Gastrocnemius medialis (tissue), 4 donors: ENCODE results near the gene LMNTD2. TPM values are rescaled to one million over a fixed set of nuclear protein-coding genes. Genes with fewer than 3 reads are reported as not detected.

Experiments
- ATAC-seq, 2 donors: fragments of 150-250 bp; one replicate each; pipeline ENCODE4 v1.9.1; 2016
- DNase-seq, 2 donors: peaks; one replicate each; pipeline ENCODE4 v3.0.0-alpha.2; 2019
- H3K27ac ChIP-seq, 4 donors: fragments of 200-600 bp; sonication (generic); 1 replicate in 1 of 4; 2 replicates in 3 of 4; pipeline ENCODE4 v1.5.1; 2016 to 2018; ENCODE audit warnings: mild to moderate bottlenecking in 2 of 4, moderate library complexity in 1 of 4
- H3K27me3 ChIP-seq, 3 donors: fragments of 200-600 bp; sonication (generic) in 2 of 3; 1 replicate in 1 of 3; 2 replicates in 2 of 3; pipeline versions ENCODE4 v1.5.1 to v1.6.0; 2016 to 2019; ENCODE audit warnings: mild to moderate bottlenecking in 1 of 3, moderate library complexity in 1 of 3
- H3K36me3 ChIP-seq, 2 donors: fragments of 200-600 bp; sonication (generic) in 1 of 2; one replicate each; pipeline ENCODE4 v1.5.1; 2017 to 2018
- H3K4me1 ChIP-seq, 2 donors: fragments of 200-600 bp; sonication (generic) in 1 of 2; one replicate each; pipeline ENCODE4 v1.5.1; 2016 to 2017; ENCODE audit warnings: mild to moderate bottlenecking in 2 of 2
- H3K4me3 ChIP-seq, 4 donors: fragments of 200-600 bp; sonication (generic) in 3 of 4; 1 replicate in 1 of 4; 2 replicates in 3 of 4; pipeline ENCODE4 v1.5.1; 2016 to 2019; ENCODE audit warnings: mild to moderate bottlenecking in 2 of 4
- H3K9me3 ChIP-seq, 3 donors: fragments of 200-600 bp; sonication (generic) in 2 of 3; 1 replicate in 1 of 3; 2 replicates in 2 of 3; pipeline ENCODE4 v1.5.1; 2016 to 2019
- CTCF ChIP-seq, 5 experiments: fragments of 450-650 bp in 3 of 5; fragments of 200-600 bp in 2 of 5; sonication (generic) in 2 of 5; IDR thresholded peaks in 4 of 5; conservative IDR thresholded peaks in 1 of 5; 1 replicate in 4 of 5; 2 replicates in 1 of 5; pipeline ENCODE4 v1.5.1; 2016 to 2019; ENCODE audit warnings: antibody characterized with exemption in 5 of 5, mild to moderate bottlenecking in 3 of 5, moderate library complexity in 3 of 5
- POLR2A ChIP-seq, 2 donors: fragments of 450-650 bp; IDR thresholded peaks; one replicate each; pipeline ENCODE4 v1.6.1; 2017; ENCODE audit warnings: antibody characterized with exemption in 2 of 2, mild to moderate bottlenecking in 2 of 2, moderate library complexity in 2 of 2
- in situ Hi-C, 4 donors: fragments of 200-750 bp; cut with MboI; loops; one replicate each; pipeline versions ENCODE4 v1.15.0 to v1.8.0; 2017; ENCODE audit warnings: low sequenced_read_pairs in 4 of 4
- intact Hi-C: fragments of 100-400 bp; cut with DNase I; formaldehyde crosslinking; loops from one replicate; pipeline ENCODE4 v1.15.1; 2023; ENCODE audit warnings: low total_unique reads
- total RNA-seq, 4 donors: library from RNA; depleted of rRNA; stranded (reverse); fragments of >200 nt; gene quantifications; one replicate each; pipeline versions ENCODE4 v1.1.0 to v1.2.3, GENCODE V29; 2016

Gene LMNTD2
- total RNA-seq, 4 donors from 2014 or later, result 0.13 to 1.5 TPM; not detected in 2

- Histone ChIP-seq H3K27me3 (peaks cover 36 to 39% (median 36%) of the 10 kb centered on the region in 3 donors), H3K4me1 (peaks cover 8 to 9% of the 10 kb centered on the region in 2 donors), H3K27ac (no peak overlapping the region), H3K4me3 (no peak overlapping the region), H3K36me3 (no peaks in the 10 kb centered on the region), H3K9me3 (no peaks in the 10 kb centered on the region)
- no peak for TF ChIP-seq CTCF (IDR thresholded peaks at IDR 0.05 in 4 of 5, conservative IDR thresholded peaks at IDR 0.05 in 1 of 5)
- no peak for TF ChIP-seq POLR2A (IDR thresholded peaks at IDR 0.05)
- ATAC-seq (no peak), DNase-seq (no peak)
- intact Hi-C loops (no loop called here), in situ Hi-C loops (loop anchor here (25.0 kb wide), 2 partner anchors 161 to 186 kb away; partner anchors contain the start of genes EPS8L2 (in 3 of the 4) and TALDO1 (in 1 of the 4))
Measured at GRCh38 chr11:551596-551995, 8.9 kb downstream of the LMNTD2 start.

GRCh38 chr11:551131-551530 is 9.4 kb downstream of the LMNTD2 start:
- intact Hi-C loops, result no loop called here
- Histone ChIP-seq H3K9me3 (no peaks in the 10 kb centered on the region), H3K36me3 (no peaks in the 10 kb centered on the region), H3K4me3 (no peak overlapping the region), H3K27me3 (peaks cover 31 to 34% (median 31%) of the 10 kb centered on the region in 3 donors), H3K4me1 (peaks cover 8 to 9% of the 10 kb centered on the region in 2 donors), H3K27ac (no peak overlapping the region)
- ATAC-seq (no peak), DNase-seq (no peak)
- in situ Hi-C loops, result loop anchor here (25.0 kb wide), 2 partner anchors 161 to 186 kb away; partner anchors contain the start of genes EPS8L2 (in 3 of the 4) and TALDO1 (in 1 of the 4)
- TF ChIP-seq POLR2A (IDR thresholded peaks at IDR 0.05), result no peak
- no peak for TF ChIP-seq CTCF (IDR thresholded peaks at IDR 0.05 in 4 of 5, conservative IDR thresholded peaks at IDR 0.05 in 1 of 5)

GRCh38 chr11:550746-551085 is 9.8 kb downstream of the LMNTD2 start:
- H3K27ac ChIP-seq, result no peak overlapping the region
- ATAC-seq (no peak), DNase-seq (no peak)
- peaks cover 27 to 32% (median 29%) of the 10 kb centered on the region in 3 donors for H3K27me3 ChIP-seq
- peaks cover 8 to 9% of the 10 kb centered on the region in 2 donors for H3K4me1 ChIP-seq
- no peaks in the 10 kb centered on the region for H3K36me3 ChIP-seq
- in situ Hi-C loops (loop anchor here (25.0 kb wide), 2 partner anchors 162 to 187 kb away; partner anchors contain the start of genes EPS8L2 (in 3 of the 4) and TALDO1 (in 1 of the 4)), intact Hi-C loops (no loop called here)
- TF ChIP-seq POLR2A (IDR thresholded peaks at IDR 0.05) (no peak), CTCF (IDR thresholded peaks at IDR 0.05 in 4 of 5, conservative IDR thresholded peaks at IDR 0.05 in 1 of 5) (no peak)
- no peaks in the 10 kb centered on the region for H3K9me3 ChIP-seq
- no peak overlapping the region for H3K4me3 ChIP-seq

GRCh38 chr11:550021-550745 is 10.4 kb downstream of the LMNTD2 start:
- H3K4me1 ChIP-seq, result peaks cover 6% of the 10 kb centered on the region in 2 donors
- peaks cover 21 to 26% (median 24%) of the 10 kb centered on the region in 3 donors for H3K27me3 ChIP-seq
- no peaks in the 10 kb centered on the region for H3K36me3 ChIP-seq
- TF ChIP-seq CTCF (IDR thresholded peaks at IDR 0.05 in 4 of 5, conservative IDR thresholded peaks at IDR 0.05 in 1 of 5), result no peak
- TF ChIP-seq POLR2A (IDR thresholded peaks at IDR 0.05), result no peak
- H3K4me3 ChIP-seq, result no peak overlapping the region
- in situ Hi-C loops, result loop anchor here (25.0 kb wide), 2 partner anchors 162 to 187 kb away; partner anchors contain the start of genes EPS8L2 (in 3 of the 4) and TALDO1 (in 1 of the 4)
- no peak overlapping the region for H3K27ac ChIP-seq
- no peak for DNase-seq
- no peak for ATAC-seq
- H3K9me3 ChIP-seq, result no peaks in the 10 kb centered on the region
- intact Hi-C loops, result no loop called here
